H9 (cell line): ENCODE data around the gene CRHR2. TPM values are rescaled to one million over a fixed set of nuclear protein-coding genes. Genes with fewer than 3 reads are reported as not detected.
A peak's percentile ranks its signal among the peaks of the same experiment; 100 is the strongest.

Source experiments
- DNase-seq: peaks from one replicate; pipeline ENCODE4 v3.0.0-alpha.2; 2017
- H2AFZ ChIP-seq: one replicate; pipeline ENCODE4 v1.6.1; 2013; ENCODE audit warnings: mild to moderate bottlenecking, low read length, control low read depth, moderate library complexity
- H2AK5ac ChIP-seq: 2 replicates; pipeline ENCODE4 v1.6.1; 2013; ENCODE audit warnings: low read length, control low read depth, mixed read lengths; ENCODE audit not compliant: insufficient read length
- H2BK120ac ChIP-seq: one replicate; pipeline ENCODE4 v1.6.1; 2013; ENCODE audit warnings: low read depth, mild to moderate bottlenecking, low read length, control low read depth, inconsistent platforms; ENCODE audit not compliant: poor library complexity, severe bottlenecking
- H2BK12ac ChIP-seq: 2 replicates; pipeline ENCODE4 v1.6.1; 2013; ENCODE audit warnings: low read length, control low read depth, mixed read lengths, low read depth; ENCODE audit not compliant: insufficient read length
- H2BK15ac ChIP-seq: 2 replicates; pipeline ENCODE4 v1.6.1; 2013; ENCODE audit warnings: low read depth, low read length, control low read depth
- H2BK20ac ChIP-seq: one replicate; pipeline ENCODE4 v1.6.1; 2013; ENCODE audit warnings: low read depth, mild to moderate bottlenecking, low read length, control low read depth, inconsistent platforms; ENCODE audit not compliant: poor library complexity, severe bottlenecking
- H2BK5ac ChIP-seq: 2 replicates; pipeline ENCODE4 v1.6.1; 2013; ENCODE audit warnings: low read length, control low read depth, mixed read lengths; ENCODE audit not compliant: insufficient read length
- H3K14ac ChIP-seq: 2 replicates; pipeline ENCODE4 v1.6.1; 2013; ENCODE audit warnings: low read length, control low read depth; ENCODE audit not compliant: insufficient read depth
- H3K18ac ChIP-seq: 2 replicates; pipeline ENCODE4 v1.6.1; 2013; ENCODE audit warnings: low read depth, mild to moderate bottlenecking, mixed read lengths, low read length, control low read depth; ENCODE audit not compliant: insufficient read length
- H3K23ac ChIP-seq: 2 replicates; pipeline ENCODE4 v1.6.1; 2013; ENCODE audit warnings: low read length, control low read depth, mixed read lengths, low read depth; ENCODE audit not compliant: insufficient read length
- H3K23me2 ChIP-seq: 2 replicates; pipeline ENCODE4 v1.6.1; 2013; ENCODE audit warnings: low read depth, mild to moderate bottlenecking, mixed read lengths, low read length, control low read depth; ENCODE audit not compliant: insufficient read length, poor library complexity, severe bottlenecking
- H3K27ac ChIP-seq: 2 replicates; pipeline ENCODE4 v1.5.1; 2013; ENCODE audit warnings: low read length, control low read depth, mixed read lengths, low read depth; ENCODE audit not compliant: insufficient read length
- H3K27me3 ChIP-seq: 2 replicates; pipeline ENCODE4 v1.6.1; 2013; ENCODE audit warnings: low read length, control low read depth, inconsistent platforms; ENCODE audit not compliant: insufficient read depth
- H3K4ac ChIP-seq: 2 replicates; pipeline ENCODE4 v1.6.1; 2013; ENCODE audit warnings: low read depth, mild to moderate bottlenecking, control low read depth, inconsistent platforms, low read length, moderate library complexity
- H3K4me1 ChIP-seq: 2 replicates; pipeline ENCODE4 v1.6.1; 2013; ENCODE audit warnings: low read length, control low read depth, inconsistent platforms; ENCODE audit not compliant: insufficient read depth
- H3K4me2 ChIP-seq: 2 replicates; pipeline ENCODE4 v1.6.1; 2013; ENCODE audit warnings: low read length, control low read depth, mixed read lengths; ENCODE audit not compliant: insufficient read length, insufficient read depth
- H3K56ac ChIP-seq: 2 replicates; pipeline ENCODE4 v1.6.1; 2013; ENCODE audit warnings: low read depth, mild to moderate bottlenecking, mixed read lengths, low read length, control low read depth; ENCODE audit not compliant: insufficient read length
- H3K79me1 ChIP-seq: 2 replicates; pipeline ENCODE4 v1.6.1; 2013; ENCODE audit warnings: low read depth, mild to moderate bottlenecking, moderate library complexity, low read length, control low read depth, inconsistent platforms; ENCODE audit not compliant: insufficient read depth, poor library complexity, severe bottlenecking
- H3K79me2 ChIP-seq: 2 replicates; pipeline ENCODE4 v1.6.1; 2013; ENCODE audit warnings: low read length, control low read depth, inconsistent platforms; ENCODE audit not compliant: insufficient read depth
- H3K9ac ChIP-seq: 2 replicates; pipeline ENCODE4 v1.6.1; 2013; ENCODE audit warnings: low read length, control low read depth, mixed read lengths; ENCODE audit not compliant: insufficient read length; ENCODE audit errors: extremely low read depth
- H3K9me3 ChIP-seq: one replicate; pipeline ENCODE4 v1.6.1; 2013; ENCODE audit warnings: low read depth, low read length, inconsistent platforms; ENCODE audit not compliant: control insufficient read depth
- H3T11ph ChIP-seq: one replicate; pipeline ENCODE4 v1.6.1; 2013; ENCODE audit warnings: mild to moderate bottlenecking, low read length, control low read depth, inconsistent platforms
- H4K20me1 ChIP-seq: one replicate; pipeline ENCODE4 v1.6.1; 2013; ENCODE audit not compliant: control insufficient read depth, insufficient read length, insufficient read depth
- H4K5ac ChIP-seq: 2 replicates; pipeline ENCODE4 v1.6.1; 2013; ENCODE audit warnings: low read depth, mild to moderate bottlenecking, mixed read lengths, low read length, control low read depth; ENCODE audit not compliant: insufficient read length
- H4K8ac ChIP-seq: replicated peaks from 2 replicates; pipeline ENCODE4 v1.6.1; 2013; ENCODE audit warnings: low read length, control low read depth, mixed read lengths, low read depth; ENCODE audit not compliant: insufficient read length
- H4K91ac ChIP-seq: 2 replicates; pipeline ENCODE4 v1.6.1; 2013; ENCODE audit warnings: low read depth, mild to moderate bottlenecking, moderate library complexity, mixed read lengths, low read length, control low read depth; ENCODE audit not compliant: insufficient read length
- H3K27ac Mint-ChIP-seq, 3 experiments: 2 replicates in 2 of 3; 3 replicates in 1 of 3; pipeline ENCODE4 v1.8.0; 2020 to 2021; ENCODE audit warnings: mixed read lengths in 3 of 3, mild to moderate bottlenecking in 1 of 3, moderate library complexity in 1 of 3
- H3K27me3 Mint-ChIP-seq: 2 replicates; pipeline ENCODE4 v1.8.0; 2021; ENCODE audit warnings: low read depth, mild to moderate bottlenecking, moderate library complexity, mixed read lengths
- H3K36me3 Mint-ChIP-seq, 3 experiments: 2 replicates in 2 of 3; 3 replicates in 1 of 3; pipeline ENCODE4 v1.8.0; 2020 to 2021; ENCODE audit warnings: low read depth in 3 of 3, mixed read lengths in 3 of 3; ENCODE audit not compliant: insufficient read depth in 1 of 3
- H3K4me1 Mint-ChIP-seq, 2 experiments: 2 replicates each; pipeline ENCODE4 v1.8.0; 2020; ENCODE audit warnings: mixed read lengths in 2 of 2
- H3K4me3 Mint-ChIP-seq, 2 experiments: 2 replicates in 1 of 2; 3 replicates in 1 of 2; pipeline ENCODE4 v1.8.0; 2020 to 2021; ENCODE audit warnings: mild to moderate bottlenecking in 2 of 2, mixed read lengths in 2 of 2, moderate library complexity in 1 of 2
- H3K9me3 Mint-ChIP-seq, 2 experiments: 2 replicates in 1 of 2; 3 replicates in 1 of 2; pipeline ENCODE4 v1.8.0; 2020; ENCODE audit warnings: mild to moderate bottlenecking in 2 of 2, mixed read lengths in 2 of 2, moderate library complexity in 1 of 2
- WGBS: extraction: QIAGEN DNeasy Blood & Tissue Kit; methylation state at CpG from one replicate; pipeline ENCODE4 v1.1.7; 2013; ENCODE audit warnings: missing lambda C conversion rate, low lambda C conversion rate, mixed read lengths; ENCODE audit not compliant: insufficient read length; ENCODE audit errors: extremely low coverage; 5-methylcytosine and 5-hydroxymethylcytosine counted together
- long read RNA-seq: library from polyadenylated mRNA; unstranded; transcript quantifications from one replicate; pipeline ENCODE4 v2.0.0, GENCODE V29; 2020
- total RNA-seq: library from RNA; stranded (reverse); gene quantifications from 2 replicates; pipeline ENCODE4 v1.2.1, GENCODE V29; 2021
- TF ChIP-seq, protein P1 (sequence below): fragments of 200-600 bp; sonication (generic); conservative IDR thresholded peaks from 3 replicates; pipeline ENCODE4 v1.8.0; 2021; ENCODE audit warnings: antibody characterized with exemption, mild to moderate bottlenecking

Gene CRHR2
- total RNA-seq = 0.07 and 0.13 TPM in 2 replicates
- long read RNA-seq, partial matches to known transcripts = 0 of 1 reads
- long read RNA-seq, other reads (novel, unspliced or antisense) = 1 of 1 reads

DNA sequence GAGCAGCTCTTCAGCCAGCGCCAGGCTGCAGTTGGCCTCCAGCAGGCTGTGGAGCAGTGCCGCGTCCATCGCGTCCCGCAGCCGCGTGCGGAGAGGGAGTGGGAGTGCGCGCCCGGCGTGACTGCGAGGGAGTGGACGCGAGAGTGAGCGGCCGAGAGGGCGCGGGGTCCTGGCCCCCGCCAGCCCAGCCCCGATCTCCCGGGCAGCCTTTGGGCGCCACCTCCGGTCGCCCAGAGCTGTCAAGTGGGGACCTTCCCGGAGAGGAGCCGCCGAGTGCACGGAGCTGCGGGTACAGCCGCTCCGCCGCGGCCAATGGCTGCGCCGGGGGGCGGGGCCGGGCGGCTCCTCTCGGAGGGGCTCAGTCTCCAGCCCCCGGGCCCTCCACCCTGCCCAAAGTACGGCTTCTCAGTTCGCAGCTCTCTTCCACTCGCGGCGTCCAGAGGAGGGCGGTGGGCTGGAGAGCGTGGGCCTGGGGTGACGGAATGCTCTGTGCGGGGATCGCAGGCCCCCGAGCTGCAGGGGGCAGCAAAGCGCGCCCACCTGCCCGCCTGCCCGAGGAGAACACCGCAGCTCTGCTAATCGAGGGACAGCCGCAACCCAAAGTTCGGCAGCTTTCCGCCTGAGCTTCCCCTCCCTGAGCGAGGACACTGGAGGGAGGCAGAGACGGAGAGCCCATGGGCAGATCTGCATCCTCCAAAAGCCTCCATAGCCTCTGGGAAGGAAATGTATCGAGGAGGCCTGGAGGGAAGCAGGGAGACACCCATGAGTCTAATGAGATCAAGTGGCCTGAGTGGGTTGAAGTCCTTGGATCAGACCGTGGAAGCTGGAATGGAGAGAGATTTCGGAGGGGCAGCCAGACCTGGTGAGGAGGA is at the start of gene CRHR2:
TSS of gene CRHR2 (minus strand) at position 245 of the 872 bp plus-strand sequence. CDS start at position 69, 176 bp downstream.
- Histone ChIP-seq H2AK5ac (no peak within 1 kb of the TSS), H3K4me1 (peaks cover 7% of the 10 kb centered on the region; the same call in 1 of the 2 replicates), H3K27me3 (peaks cover 6% of the 10 kb centered on the region; the same call in 1 of the 2 replicates), H4K8ac (no peak within 1 kb of the TSS), H2BK15ac (no peak within 1 kb of the TSS), H2BK12ac (no peak within 1 kb of the TSS), H3K9ac (no peak within 1 kb of the TSS), H3K4me2 (peak within 1 kb of the TSS; percentile 73), H3K18ac (no peak within 1 kb of the TSS), H2BK20ac (no peak within 1 kb of the TSS), H3K14ac (no peak within 1 kb of the TSS; the same call in 1 of the 2 replicates), H3K79me2 (no peaks in the 10 kb centered on the region), H3T11ph (no peak within 1 kb of the TSS), H2BK5ac (no peak within 1 kb of the TSS), H3K27ac (no peak within 1 kb of the TSS), H3K79me1 (no peaks in the 10 kb centered on the region), H4K5ac (no peak within 1 kb of the TSS), H2BK120ac (no peak within 1 kb of the TSS), H4K20me1 (peaks cover 3% of the 10 kb centered on the region), H3K23me2 (peaks cover 14% of the 10 kb centered on the region), H3K9me3 (no peaks in the 10 kb centered on the region), H3K23ac (no peak within 1 kb of the TSS), H4K91ac (no peak within 1 kb of the TSS), H3K56ac (no peak within 1 kb of the TSS), H2AFZ (no peak within 1 kb of the TSS), H3K4ac (no peak within 1 kb of the TSS)
- Mint-ChIP-seq H3K36me3 (no peaks in the 10 kb centered on the region; a peak in 1 of 7 replicates), H3K27ac (no peak within 1 kb of the TSS; a peak in 2 of 7 replicates), H3K4me1 (peaks cover 38 to 44% of the 10 kb centered on the region in 2 experiments), H3K27me3 (peaks cover 75% of the 10 kb centered on the region), H3K4me3 (peak within 1 kb of the TSS; percentile 67 to 91), H3K9me3 (no peaks in the 10 kb centered on the region; a peak in 1 of 5 replicates)
- peak; percentile 70 for DNase-seq
- no CpG with 5 or more reads among the region's 67 CpGs for WGBS
- TF ChIP-seq, protein P1, sequence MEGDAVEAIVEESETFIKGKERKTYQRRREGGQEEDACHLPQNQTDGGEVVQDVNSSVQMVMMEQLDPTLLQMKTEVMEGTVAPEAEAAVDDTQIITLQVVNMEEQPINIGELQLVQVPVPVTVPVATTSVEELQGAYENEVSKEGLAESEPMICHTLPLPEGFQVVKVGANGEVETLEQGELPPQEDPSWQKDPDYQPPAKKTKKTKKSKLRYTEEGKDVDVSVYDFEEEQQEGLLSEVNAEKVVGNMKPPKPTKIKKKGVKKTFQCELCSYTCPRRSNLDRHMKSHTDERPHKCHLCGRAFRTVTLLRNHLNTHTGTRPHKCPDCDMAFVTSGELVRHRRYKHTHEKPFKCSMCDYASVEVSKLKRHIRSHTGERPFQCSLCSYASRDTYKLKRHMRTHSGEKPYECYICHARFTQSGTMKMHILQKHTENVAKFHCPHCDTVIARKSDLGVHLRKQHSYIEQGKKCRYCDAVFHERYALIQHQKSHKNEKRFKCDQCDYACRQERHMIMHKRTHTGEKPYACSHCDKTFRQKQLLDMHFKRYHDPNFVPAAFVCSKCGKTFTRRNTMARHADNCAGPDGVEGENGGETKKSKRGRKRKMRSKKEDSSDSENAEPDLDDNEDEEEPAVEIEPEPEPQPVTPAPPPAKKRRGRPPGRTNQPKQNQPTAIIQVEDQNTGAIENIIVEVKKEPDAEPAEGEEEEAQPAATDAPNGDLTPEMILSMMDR = peak; percentile 71
